SK-N-SH treated with all-trans-retinoic acid at 6 μM for 48 hours (cell line): Measurements from ENCODE around the gene HES6.

Experiments used
- CSDC2 ChIP-seq: fragments of 250-450 bp; sonication (Bioruptor Pico); IDR thresholded peaks from 2 replicates; pipeline ENCODE4 v1.5.0; 2020; ENCODE audit warnings: mild to moderate bottlenecking, moderate library complexity
- ESRRG ChIP-seq: fragments of 250-450 bp; sonication (Bioruptor Pico); IDR thresholded peaks from 2 replicates; pipeline ENCODE4 v1.6.1; 2021; ENCODE audit warnings: mild to moderate bottlenecking
- PPARA ChIP-seq: fragments of 250-450 bp; sonication (Bioruptor Pico); IDR thresholded peaks from 2 replicates; pipeline ENCODE4 v1.5.0; 2020; ENCODE audit warnings: mild to moderate bottlenecking, borderline replicate concordance
- RARB ChIP-seq: fragments of 250-450 bp; sonication (Bioruptor Pico); IDR thresholded peaks from 2 replicates; pipeline ENCODE4 v1.8.0; 2021; ENCODE audit warnings: mild to moderate bottlenecking, moderate library complexity
- ZFP30 ChIP-seq: fragments of 450-650 bp; formaldehyde crosslinking; IDR thresholded peaks from 2 replicates; pipeline ENCODE4 v1.5.0; 2022; ENCODE audit warnings: mild to moderate bottlenecking, moderate library complexity
- ZNF565 ChIP-seq: fragments of 450-650 bp; formaldehyde crosslinking; conservative IDR thresholded peaks from 2 replicates; pipeline ENCODE4 v1.5.0; 2020; ENCODE audit warnings: low read depth, mild to moderate bottlenecking, moderate library complexity
- ZNF8 ChIP-seq: fragments of 450-650 bp; formaldehyde crosslinking; IDR thresholded peaks from 2 replicates; pipeline ENCODE4 v1.5.0; 2020; ENCODE audit warnings: mild to moderate bottlenecking, moderate library complexity

- no peak for TF ChIP-seq CSDC2 (CRISPR knock-in tag)
- TF ChIP-seq RARB (CRISPR knock-in tag), result no peak
- TF ChIP-seq PPARA, result no peak
- no peak for TF ChIP-seq ZNF8 (CRISPR knock-in tag)
- TF ChIP-seq ZNF565 (CRISPR knock-in tag), result no peak
- no peak for TF ChIP-seq ZFP30 (CRISPR knock-in tag)
- no peak for TF ChIP-seq ESRRG (CRISPR knock-in tag)
Measured at GRCh38 chr2:238220274-238220891, 19.5 kb downstream of the HES6 start.
